GM19324 (cell line): Measurements from ENCODE around the gene AFF3.

Experiments
- ATAC-seq: cut with Tn5 transposase; IDR thresholded peaks from one replicate; pipeline ENCODE4 v1.9.1; 2021; ENCODE audit warnings: mild to moderate bottlenecking, moderate library complexity; ENCODE audit not compliant: unreplicated experiment, low FRiP score

The AFF3 gene

GRCh38 chr2:100050685-100051084 is 91.7 kb downstream of the AFF3 start:
- ATAC-seq, result no peak

- no peak for ATAC-seq
Observed at GRCh38 chr2:100046961-100047947, 95.1 kb downstream of the AFF3 start.

- ATAC-seq, result no peak
Observed at GRCh38 chr2:100045000-100045399, 97.4 kb downstream of the AFF3 start.

- ATAC-seq, result no peak
Observed at GRCh38 chr2:100043891-100044255, 98.5 kb downstream of the AFF3 start.

- no peak for ATAC-seq
Observed at GRCh38 chr2:100043081-100043890, 99.1 kb downstream of the AFF3 start.

GRCh38 chr2:100042562-100042961 is 99.8 kb downstream of the AFF3 start:
- no peak for ATAC-seq

GRCh38 chr2:100041946-100042345 is 100.4 kb downstream of the AFF3 start:
- no peak for ATAC-seq

- no peak for ATAC-seq
Observed at GRCh38 chr2:100041385-100041784, 101.0 kb downstream of the AFF3 start.

GRCh38 chr2:100040906-100041305 is 101.5 kb downstream of the AFF3 start:
- ATAC-seq, result no peak

- ATAC-seq, result no peak
Observed at GRCh38 chr2:100039291-100039980, 103.0 kb downstream of the AFF3 start.

GRCh38 chr2:100038011-100038410 is 104.4 kb downstream of the AFF3 start:
- ATAC-seq, result no peak

- ATAC-seq, result no peak
Observed at GRCh38 chr2:100036793-100037192, 105.6 kb downstream of the AFF3 start.

- no peak for ATAC-seq
Observed at GRCh38 chr2:100036026-100036425, 106.4 kb downstream of the AFF3 start.

GRCh38 chr2:100034431-100034830 is 108.0 kb downstream of the AFF3 start:
- no peak for ATAC-seq

- no peak for ATAC-seq
Observed at GRCh38 chr2:100033976-100034375, 108.4 kb downstream of the AFF3 start.

GRCh38 chr2:100031604-100032003 is 110.8 kb downstream of the AFF3 start:
- ATAC-seq, result no peak

- ATAC-seq, result no peak
Observed at GRCh38 chr2:100029460-100029859, 112.9 kb downstream of the AFF3 start.

GRCh38 chr2:100021791-100022340 is 120.5 kb downstream of the AFF3 start:
- no peak for ATAC-seq

GRCh38 chr2:100019499-100019898 is 122.9 kb downstream of the AFF3 start:
- no peak for ATAC-seq

GRCh38 chr2:100018341-100019193 is 123.8 kb downstream of the AFF3 start:
- ATAC-seq, result no peak
